Activated CD4-positive, alpha-beta T cell treated with anti-CD3 and anti-CD28 coated beads for 1 hour (primary cell): ENCODE data around the gene NME4.

Experiments used
- DNase-seq: peaks from one replicate; pipeline ENCODE4 v3.0.0-alpha.2; 2020

The NME4 gene

DNA sequence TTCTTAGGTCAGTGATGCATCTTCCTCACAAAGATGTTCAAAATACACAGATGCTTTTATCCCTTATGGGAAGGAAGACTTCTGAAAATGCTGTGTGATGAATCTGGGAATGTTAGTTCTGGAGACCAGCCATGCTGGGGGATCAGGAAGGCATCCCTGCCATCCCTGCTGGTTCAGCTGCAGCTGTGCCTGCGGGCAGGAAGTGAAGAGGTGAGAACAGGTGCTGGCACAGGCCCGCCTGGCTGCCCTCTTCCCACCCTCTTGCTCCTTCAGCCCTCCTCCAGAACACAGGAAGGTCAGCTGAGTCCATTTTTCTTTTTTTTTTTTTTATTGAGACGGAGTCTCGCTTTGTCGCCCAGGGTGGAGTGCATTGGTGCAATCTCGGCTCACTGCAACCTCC, 43.6 kb downstream of the NME4 start:
- DNase-seq: no peak

DNA sequence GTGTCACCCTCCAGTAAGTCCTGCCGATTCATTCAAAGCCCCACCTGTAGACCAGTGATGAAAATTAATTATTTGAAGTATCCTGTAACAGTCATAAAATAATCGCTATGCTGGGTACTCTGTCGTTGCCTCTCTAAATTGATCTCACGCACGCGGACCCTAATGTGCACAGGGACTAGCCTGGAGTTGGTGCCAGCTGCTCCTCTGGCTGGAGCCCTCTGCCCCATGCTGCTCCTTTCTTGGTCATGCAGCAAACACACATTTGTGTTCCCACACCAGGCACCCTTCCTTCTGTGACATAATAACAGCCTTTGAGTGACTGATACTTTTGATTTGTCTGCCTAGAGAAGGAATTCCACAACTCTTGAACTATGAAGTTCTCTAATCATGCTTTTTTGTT, 44.4 kb downstream of the NME4 start:
- DNase-seq: no peak

DNA sequence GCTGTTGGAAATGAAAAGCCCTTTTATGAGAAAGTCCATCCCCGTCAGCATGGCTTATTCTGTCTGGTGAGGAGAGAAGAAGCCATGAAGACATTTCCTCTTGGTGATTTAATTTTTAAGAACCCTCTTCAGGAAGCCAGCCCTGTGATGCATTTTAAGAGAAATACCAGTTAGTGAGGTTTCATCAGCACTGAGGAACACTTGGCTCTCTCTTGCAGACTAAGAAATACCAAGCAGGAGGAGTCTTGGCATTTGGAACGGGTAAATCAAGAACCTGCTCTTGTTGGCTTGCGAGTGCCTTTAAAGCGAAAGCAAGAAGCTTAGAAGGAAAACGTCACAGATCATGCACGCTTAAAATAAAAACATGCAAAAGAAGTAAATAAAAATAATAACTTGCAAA, 46.0 kb downstream of the NME4 start:
- no peak for DNase-seq

DNA sequence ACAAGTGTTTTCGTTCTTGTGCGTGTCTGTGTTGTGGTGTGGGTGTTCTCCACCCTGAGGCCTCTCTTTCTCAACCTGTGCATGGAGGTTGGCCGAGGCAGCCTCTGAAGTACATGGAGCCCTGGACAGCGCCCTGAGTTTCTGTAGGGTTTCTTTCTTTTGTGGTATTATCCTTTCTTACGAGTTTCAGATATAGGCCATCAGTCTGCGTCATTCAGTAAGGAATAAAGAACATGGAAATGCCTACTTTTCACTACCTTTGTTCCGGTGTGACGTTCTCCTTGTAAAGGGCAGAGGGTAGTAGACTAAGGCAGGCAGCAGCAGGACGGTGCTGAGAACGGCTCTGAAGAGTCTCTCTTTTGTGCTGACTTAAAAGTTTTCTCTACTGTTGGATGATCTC, 47.0 kb downstream of the NME4 start:
- DNase-seq: no peak

DNA sequence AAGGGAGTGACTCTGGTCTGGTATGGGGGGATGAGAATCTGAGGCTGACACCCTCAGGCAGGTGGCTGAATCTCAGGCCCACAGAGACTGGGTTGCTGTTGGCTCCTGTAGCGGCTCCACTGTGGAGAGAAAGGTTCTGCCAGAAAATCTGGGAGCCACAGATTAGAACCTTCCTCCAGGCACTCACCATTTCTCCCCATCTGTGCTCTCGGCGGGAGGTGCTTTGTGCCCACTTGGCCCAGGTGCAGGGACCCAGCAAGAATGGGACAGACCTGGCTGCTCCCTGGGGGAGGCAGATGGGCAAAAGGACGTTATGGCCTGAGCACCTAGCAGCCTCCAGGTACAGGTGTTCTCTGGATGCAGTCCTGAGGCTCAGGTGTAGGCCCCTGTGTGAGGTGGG, 48.6 kb downstream of the NME4 start:
- DNase-seq: no peak
